ENCODE measurements around the gene KRTAP25-1.

KRTAP25-1 gene

DNA sequence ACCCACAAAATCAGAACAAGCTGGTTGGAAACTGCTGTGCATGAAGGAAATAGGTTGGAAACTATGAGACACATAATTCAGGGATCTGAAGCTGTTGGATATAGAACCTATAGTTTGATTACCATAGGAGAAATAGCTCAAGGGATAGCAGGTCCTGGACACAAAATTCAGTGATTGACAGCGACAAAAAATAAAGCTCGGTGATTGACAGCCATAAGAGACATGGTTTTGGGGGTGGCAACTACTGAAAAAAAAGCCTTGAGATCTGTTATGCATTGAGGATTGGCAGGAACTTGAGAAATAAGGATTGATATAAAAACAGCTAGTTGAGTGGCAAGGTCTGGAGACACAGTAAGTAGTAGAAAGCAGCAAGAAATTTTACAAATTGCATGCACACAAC lies at the start of gene KRTAP25-1:
Gene KRTAP25-1 (minus strand): TSS at position 300 of the 400 bp plus-strand sequence. CDS start 24 bp downstream, at position 276.
- H4K20me1 ChIP-seq (ENCODE audit: insufficient read depth, low read length) = no peaks in the 10 kb centered on the region
- H3K27me3 ChIP-seq (ENCODE audit: insufficient read depth, low read length, poor library complexity) = no peaks in the 10 kb centered on the region
- no peak for DNase-seq
- no peak within 1 kb of the TSS for H3K4me3 ChIP-seq (ENCODE audit: low read depth in 1 of 2, low read length in 2 of 2)
- H2AFZ ChIP-seq (ENCODE audit: low read depth, low read length) = no peak within 1 kb of the TSS
- no peaks in the 10 kb centered on the region for H3K79me2 ChIP-seq (ENCODE audit: insufficient read depth, low read length)
- TF ChIP-seq EZH2 (IDR thresholded peaks at IDR 0.05; ENCODE audit: borderline replicate concordance, low read depth, low read length, severe bottlenecking) (no peak), CTCF (IDR thresholded peaks at IDR 0.05; ENCODE audit: borderline replicate concordance, extremely low read depth, low read length, poor library complexity, severe bottlenecking) (no peak)
- no peak within 1 kb of the TSS for H3K27ac ChIP-seq (ENCODE audit: low read length)
- no peaks in the 10 kb centered on the region for H3K36me3 ChIP-seq (ENCODE audit: insufficient read depth, low read length)
- H3K4me1 ChIP-seq (ENCODE audit: insufficient read depth, low read length) = no peaks in the 10 kb centered on the region
- no peaks in the 10 kb centered on the region for H3K9me3 ChIP-seq (ENCODE audit: insufficient read depth, low read length, severe bottlenecking)
- no peak for ATAC-seq (ENCODE audit: insufficient read depth, low read depth)
- H3K4me2 ChIP-seq (ENCODE audit: insufficient read depth, low read length) = no peak within 1 kb of the TSS
- H3K9ac ChIP-seq (ENCODE audit: low read depth, low read length) = no peak within 1 kb of the TSS

DNA sequence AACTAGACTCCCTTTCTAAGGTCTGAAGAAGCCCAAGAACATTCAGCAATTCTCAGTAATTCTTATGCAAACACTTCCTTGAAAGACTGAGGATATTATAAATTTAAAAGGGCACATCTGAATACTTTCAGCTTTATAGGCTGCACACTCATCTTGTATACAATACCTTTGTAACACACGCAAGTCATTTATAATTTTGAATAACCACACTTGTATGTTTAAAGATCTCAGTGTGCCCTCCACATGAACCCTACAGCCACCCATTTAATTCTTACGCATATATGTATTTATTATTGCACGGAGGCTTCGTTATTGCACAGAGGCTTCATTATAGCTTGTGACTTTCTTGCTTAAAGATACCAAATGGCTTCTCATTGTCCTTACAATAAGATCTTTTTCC lies 49.4 kb upstream of the KRTAP25-1 start:
- TF ChIP-seq EZH2 (IDR thresholded peaks at IDR 0.05; ENCODE audit: borderline replicate concordance, low read depth, low read length, severe bottlenecking) (no peak), CTCF (IDR thresholded peaks at IDR 0.05; ENCODE audit: borderline replicate concordance, extremely low read depth, low read length, poor library complexity, severe bottlenecking) (no peak)
- no peak overlapping the region for H2AFZ ChIP-seq (ENCODE audit: low read depth, low read length)
- peaks cover 5% of the 10 kb centered on the region for H3K27me3 ChIP-seq (ENCODE audit: insufficient read depth, low read length, poor library complexity)
- no peaks in the 10 kb centered on the region for H3K36me3 ChIP-seq (ENCODE audit: insufficient read depth, low read length)
- H3K27ac ChIP-seq (ENCODE audit: low read length) = no peak overlapping the region
- DNase-seq = no peak
- H3K9me3 ChIP-seq (ENCODE audit: insufficient read depth, low read length, severe bottlenecking) = no peaks in the 10 kb centered on the region
- no peak for ATAC-seq (ENCODE audit: insufficient read depth, low read depth)
- H3K79me2 ChIP-seq (ENCODE audit: insufficient read depth, low read length) = no peaks in the 10 kb centered on the region
- no peaks in the 10 kb centered on the region for H4K20me1 ChIP-seq (ENCODE audit: insufficient read depth, low read length)
- no peak overlapping the region for H3K9ac ChIP-seq (ENCODE audit: low read depth, low read length)
- no peak overlapping the region for H3K4me2 ChIP-seq (ENCODE audit: insufficient read depth, low read length)
- no peak overlapping the region for H3K4me3 ChIP-seq (ENCODE audit: low read depth in 1 of 2, low read length in 2 of 2)
- H3K4me1 ChIP-seq (ENCODE audit: insufficient read depth, low read length) = no peaks in the 10 kb centered on the region

GRCh38 chr21:30337772-30338171 lies 48.5 kb upstream of the KRTAP25-1 start:
- Histone ChIP-seq H3K27me3 (ENCODE audit: insufficient read depth, low read length, poor library complexity) (peaks cover 5% of the 10 kb centered on the region), H3K79me2 (ENCODE audit: insufficient read depth, low read length) (no peaks in the 10 kb centered on the region), H3K27ac (ENCODE audit: low read length) (no peak overlapping the region), H3K9me3 (ENCODE audit: insufficient read depth, low read length, severe bottlenecking) (no peaks in the 10 kb centered on the region), H2AFZ (ENCODE audit: low read depth, low read length) (no peak overlapping the region), H3K4me1 (ENCODE audit: insufficient read depth, low read length) (no peaks in the 10 kb centered on the region), H3K9ac (ENCODE audit: low read depth, low read length) (no peak overlapping the region), H3K36me3 (ENCODE audit: insufficient read depth, low read length) (no peaks in the 10 kb centered on the region), H3K4me2 (ENCODE audit: insufficient read depth, low read length) (no peak overlapping the region), H3K4me3 (ENCODE audit: low read depth in 1 of 2, low read length in 2 of 2) (no peak overlapping the region), H4K20me1 (ENCODE audit: insufficient read depth, low read length) (no peaks in the 10 kb centered on the region)
- ATAC-seq (ENCODE audit: insufficient read depth, low read depth) = no peak
- no peak for TF ChIP-seq EZH2 (IDR thresholded peaks at IDR 0.05; ENCODE audit: borderline replicate concordance, low read depth, low read length, severe bottlenecking)
- no peak for TF ChIP-seq CTCF (IDR thresholded peaks at IDR 0.05; ENCODE audit: borderline replicate concordance, extremely low read depth, low read length, poor library complexity, severe bottlenecking)
- DNase-seq = no peak

GRCh38 chr21:30337276-30337744 lies 48.0 kb upstream of the KRTAP25-1 start, which contains the start of gene KRTAP27-1:
KRTAP27-1 (minus strand) TSS chr21:30337694; CDS start chr21:30337668, 26 bp downstream.
- H3K4me2 ChIP-seq (ENCODE audit: insufficient read depth, low read length) = no peak within 1 kb of the TSS
- DNase-seq (no peak), ATAC-seq (ENCODE audit: insufficient read depth, low read depth) (no peak)
- no peaks in the 10 kb centered on the region for H4K20me1 ChIP-seq (ENCODE audit: insufficient read depth, low read length)
- H3K36me3 ChIP-seq (ENCODE audit: insufficient read depth, low read length) = no peaks in the 10 kb centered on the region
- H2AFZ ChIP-seq (ENCODE audit: low read depth, low read length) = no peak within 1 kb of the TSS
- no peaks in the 10 kb centered on the region for H3K79me2 ChIP-seq (ENCODE audit: insufficient read depth, low read length)
- peaks cover 5% of the 10 kb centered on the region for H3K27me3 ChIP-seq (ENCODE audit: insufficient read depth, low read length, poor library complexity)
- TF ChIP-seq EZH2 (IDR thresholded peaks at IDR 0.05; ENCODE audit: borderline replicate concordance, low read depth, low read length, severe bottlenecking) = no peak
- TF ChIP-seq CTCF (IDR thresholded peaks at IDR 0.05; ENCODE audit: borderline replicate concordance, extremely low read depth, low read length, poor library complexity, severe bottlenecking) = no peak
- no peaks in the 10 kb centered on the region for H3K9me3 ChIP-seq (ENCODE audit: insufficient read depth, low read length, severe bottlenecking)
- no peak within 1 kb of the TSS for H3K27ac ChIP-seq (ENCODE audit: low read length)
- H3K9ac ChIP-seq (ENCODE audit: low read depth, low read length) = no peak within 1 kb of the TSS
- H3K4me3 ChIP-seq (ENCODE audit: low read depth in 1 of 2, low read length in 2 of 2) = no peak within 1 kb of the TSS
- no peaks in the 10 kb centered on the region for H3K4me1 ChIP-seq (ENCODE audit: insufficient read depth, low read length)

Measured in DND-41 (cell line).